Jurkat, Clone E6-1 (cell line): Measurements from ENCODE around the gene S100A14.

Experiments
- DNase-seq: peaks from one replicate; pipeline ENCODE4 v3.0.0-alpha.2; 2011; ENCODE audit warnings: low read depth, low spot score
- H3K4me3 ChIP-seq: 2 replicates; pipeline ENCODE4 v1.5.1; 2011; ENCODE audit warnings: mild to moderate bottlenecking, low read length, control low read depth, moderate library complexity

S100A14 gene

DNA sequence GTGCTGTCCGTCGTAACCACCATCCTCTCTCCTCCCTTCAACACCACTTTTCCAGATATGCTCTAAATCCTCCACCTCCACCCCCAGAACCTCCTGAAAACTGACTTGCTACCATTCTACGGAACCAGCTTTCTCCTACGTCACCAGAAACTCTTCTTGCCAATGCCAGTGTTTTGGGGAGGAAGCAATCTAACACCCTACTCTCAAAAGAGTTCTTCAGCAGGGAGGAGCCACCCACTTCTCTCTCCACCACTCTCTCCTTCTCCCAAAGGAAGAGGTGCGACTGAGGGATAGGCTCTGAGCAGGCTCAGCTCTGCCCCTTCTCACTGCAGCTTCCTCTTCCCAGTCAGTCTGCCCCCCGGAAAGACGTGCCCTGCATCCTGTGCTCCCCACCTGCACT, 44.4 kb downstream of the S100A14 start:
- DNase-seq = no peak
- no peak overlapping the region for H3K4me3 ChIP-seq

- no peak overlapping the region for H3K4me3 ChIP-seq
- no peak for DNase-seq
These were observed 45.3 kb downstream of the S100A14 start for GRCh38 chr1:153570874-153571273.

DNA sequence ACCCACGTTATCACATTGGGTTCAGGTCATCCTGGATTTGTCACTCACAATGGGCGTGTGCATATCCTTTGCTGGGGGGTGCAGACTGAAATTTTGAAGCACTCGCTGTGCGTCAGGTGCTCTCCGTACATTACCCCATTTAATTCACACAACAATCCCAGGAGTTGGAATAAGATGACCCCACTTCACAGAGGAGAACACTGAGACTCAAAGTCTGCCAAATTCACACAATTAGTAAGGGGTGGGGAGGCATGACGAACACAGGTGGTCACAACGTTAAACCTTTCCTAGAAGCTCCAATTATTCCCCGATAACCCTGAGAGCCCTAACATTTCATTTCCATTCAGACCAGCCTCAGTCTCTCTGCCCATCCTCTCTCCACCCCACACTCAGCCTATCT, 46.7 kb downstream of the S100A14 start:
- no peak overlapping the region for H3K4me3 ChIP-seq
- DNase-seq = no peak

- DNase-seq = peak; percentile 65
- peak overlapping the region; percentile 45 for H3K4me3 ChIP-seq
These were observed 47.6 kb downstream of the S100A14 start for GRCh38 chr1:153568367-153569099.

DNA sequence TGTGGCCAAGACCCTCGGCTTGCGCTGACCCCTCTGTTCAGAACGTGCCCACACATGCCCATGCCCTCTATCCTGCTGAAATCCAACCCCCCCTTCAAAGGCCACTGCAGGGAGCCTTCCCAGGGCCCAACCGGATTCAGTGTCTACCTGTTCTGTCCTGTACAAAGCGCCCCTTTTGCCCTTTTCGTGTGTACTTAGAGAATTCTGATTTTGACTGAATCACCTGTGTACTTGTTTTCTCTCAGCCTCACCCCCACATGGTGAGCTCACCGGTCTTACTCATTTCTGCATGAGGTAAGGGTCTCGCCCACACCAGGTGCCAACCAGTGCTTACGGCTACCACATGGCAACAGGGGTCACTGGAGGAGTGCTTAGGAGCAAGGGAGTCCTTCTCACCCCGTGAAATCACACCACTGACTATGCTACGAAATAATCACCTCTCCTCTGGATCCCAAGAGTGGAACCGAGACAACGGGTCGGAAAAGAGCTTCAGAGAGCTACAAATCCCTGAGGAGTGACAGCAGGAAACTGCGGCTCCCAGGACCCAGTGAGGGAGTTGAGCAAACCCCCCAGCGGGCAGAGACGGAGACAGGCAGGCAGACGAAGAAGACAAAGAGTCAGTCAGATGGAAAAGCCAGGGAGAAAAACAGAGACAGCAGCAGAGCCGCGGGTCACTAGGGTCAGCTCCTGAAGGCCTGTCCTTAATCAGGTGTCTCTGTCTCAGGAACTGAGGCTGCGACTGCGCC, 48.3 kb downstream of the S100A14 start:
- no peak for DNase-seq
- H3K4me3 ChIP-seq = no peak overlapping the region

DNA sequence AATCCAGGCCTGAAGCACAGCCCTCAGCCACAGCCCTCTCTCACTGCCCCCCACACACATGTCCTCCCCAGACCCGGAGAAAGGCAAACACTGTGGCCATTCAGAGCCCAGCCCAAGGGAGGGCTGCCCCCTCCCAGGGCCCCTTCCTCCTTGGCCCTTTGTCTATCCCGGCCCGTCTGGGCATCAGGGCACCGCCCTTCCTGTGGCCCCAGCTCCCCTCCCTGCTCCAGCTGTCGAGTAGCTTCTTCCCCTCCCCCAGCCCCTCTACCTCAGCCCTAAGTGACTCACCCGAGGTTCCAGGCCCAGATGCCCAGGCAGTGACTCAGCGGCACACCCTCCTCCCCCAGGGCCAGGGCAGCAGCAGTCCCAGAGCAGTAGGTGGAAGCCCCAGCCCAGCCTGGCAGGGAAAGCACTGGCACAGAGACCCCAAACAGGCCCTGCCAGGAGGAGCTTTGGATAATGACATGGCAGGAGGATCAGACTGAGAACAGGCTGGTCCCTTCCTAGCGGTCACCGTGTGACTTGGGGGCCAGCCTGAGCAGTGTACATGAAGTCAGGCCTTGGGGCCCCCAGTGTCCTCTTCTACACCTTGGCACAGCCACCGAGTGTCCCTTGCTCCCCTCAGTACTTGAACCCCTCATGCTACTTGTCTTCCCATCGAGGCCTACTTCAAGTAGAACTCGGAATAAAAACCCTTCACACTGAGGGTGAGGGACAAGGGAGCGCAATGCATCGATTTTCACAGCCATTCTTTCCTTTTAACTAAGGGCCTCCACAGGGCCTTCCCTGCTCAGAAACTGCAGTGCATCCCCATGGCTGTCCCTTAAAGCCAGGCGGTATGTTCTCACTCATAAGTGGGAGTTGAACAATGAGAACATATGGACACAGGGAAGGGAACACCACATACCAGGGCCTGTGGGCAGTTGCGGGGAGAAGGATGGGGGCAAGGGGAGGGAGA, 49.4 kb downstream of the S100A14 start:
- no peak overlapping the region for H3K4me3 ChIP-seq
- DNase-seq = no peak

DNA sequence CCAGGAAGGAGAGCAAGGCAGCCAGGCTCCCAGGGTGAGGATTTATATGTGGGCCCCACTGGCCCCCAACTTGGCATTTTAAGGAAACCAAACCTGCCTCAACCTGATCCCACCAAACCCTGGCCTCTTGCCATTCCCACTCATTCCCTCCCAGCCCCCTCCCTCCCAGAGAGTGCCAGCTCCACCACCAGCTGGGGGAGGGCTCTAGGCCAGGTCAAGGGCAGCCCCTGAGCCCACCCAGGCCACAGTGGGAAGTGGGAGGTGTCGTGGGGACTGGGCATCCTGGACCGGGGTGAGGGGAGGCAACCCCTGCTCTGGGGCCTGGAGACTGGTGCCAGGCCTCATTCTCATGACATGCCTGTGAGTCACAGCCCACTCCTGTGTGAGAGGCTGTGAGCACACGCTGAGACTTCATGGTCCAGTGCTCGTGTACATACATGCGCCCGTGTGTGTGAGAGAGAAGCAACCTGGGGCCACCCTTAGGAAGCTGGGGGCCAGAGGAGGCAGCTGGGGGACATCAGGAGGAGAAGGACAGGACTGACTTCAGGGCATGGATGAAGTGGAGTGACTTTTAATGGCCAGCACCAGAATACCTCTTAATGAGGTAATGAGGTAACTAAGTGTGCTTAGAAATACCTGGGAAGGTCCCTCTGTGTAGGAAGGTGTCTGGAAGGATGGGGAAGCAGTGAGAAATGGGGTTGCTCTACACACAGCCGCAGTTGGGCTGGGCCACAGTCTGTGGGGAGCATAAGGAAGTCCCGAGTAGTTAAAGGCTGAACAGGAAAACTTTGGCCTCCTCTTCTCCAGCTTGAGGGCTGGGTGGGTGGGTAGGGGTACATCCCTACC, 50.4 kb downstream of the S100A14 start, which contains the start of gene S100A2:
TSS of gene S100A2 (minus strand) at position 316 of the 846 bp plus-strand sequence. CDS start 1,967 bp downstream, outside the sequence.
- DNase-seq = no peak
- H3K4me3 ChIP-seq = no peak within 1 kb of the TSS
